Neural progenitor cell (in vitro differentiated cells): ENCODE results near the gene RASL10A. TPM values are rescaled to one million over a fixed set of nuclear protein-coding genes. Genes with fewer than 3 reads are reported as not detected.

Experiments used
- DNase-seq: peaks from one replicate; pipeline ENCODE4 v3.0.0-alpha.2; 2016; ENCODE audit warnings: low spot score
- H2AFZ ChIP-seq: fragments of 200-600 bp; sonication (generic); replicated peaks from 2 replicates; pipeline ENCODE4 v1.6.1; 2016; ENCODE audit warnings: antibody characterized with exemption
- H3F3A ChIP-seq: fragments of 200-600 bp; sonication (generic); 2 replicates; pipeline ENCODE4 v1.6.1; 2016; ENCODE audit warnings: antibody characterized with exemption, low read depth
- H3K27ac ChIP-seq: fragments of 200-600 bp; sonication (generic); 2 replicates; pipeline ENCODE4 v1.5.1; 2016; ENCODE audit warnings: mild to moderate bottlenecking
- H3K27me3 ChIP-seq: fragments of 200-600 bp; sonication (generic); 2 replicates; pipeline ENCODE4 v1.6.1; 2016; ENCODE audit warnings: mild to moderate bottlenecking, moderate library complexity
- H3K36me3 ChIP-seq: fragments of 200-600 bp; sonication (generic); 2 replicates; pipeline ENCODE4 v1.5.1; 2016
- H3K4me1 ChIP-seq: fragments of 200-600 bp; sonication (generic); 2 replicates; pipeline ENCODE4 v1.6.1; 2016; ENCODE audit warnings: mixed run types
- H3K4me2 ChIP-seq: fragments of 200-600 bp; sonication (generic); 2 replicates; pipeline ENCODE4 v1.6.1; 2016
- H3K4me3 ChIP-seq: fragments of 200-600 bp; sonication (generic); 2 replicates; pipeline ENCODE4 v1.5.1; 2016
- H3K79me2 ChIP-seq: fragments of 200-600 bp; sonication (generic); 2 replicates; pipeline ENCODE4 v1.6.1; 2016; ENCODE audit warnings: low read depth
- H3K9ac ChIP-seq: fragments of 200-600 bp; sonication (generic); 2 replicates; pipeline ENCODE4 v1.6.1; 2016
- H3K9me3 ChIP-seq: fragments of 200-600 bp; sonication (generic); 2 replicates; pipeline ENCODE4 v1.5.1; 2016; ENCODE audit warnings: low read depth
- H4K20me1 ChIP-seq: fragments of 200-600 bp; sonication (generic); 2 replicates; pipeline ENCODE4 v1.6.1; 2016; ENCODE audit warnings: low read depth
- H3K27ac Mint-ChIP-seq: 3 replicates; pipeline ENCODE4 v1.8.0; 2021; ENCODE audit warnings: mixed read lengths
- H3K27me3 Mint-ChIP-seq: 2 replicates; pipeline ENCODE4 v1.8.0; 2022; ENCODE audit warnings: low read depth, mild to moderate bottlenecking, inconsistent platforms, moderate library complexity, mixed read lengths; ENCODE audit not compliant: insufficient read depth
- H3K36me3 Mint-ChIP-seq: 3 replicates; pipeline ENCODE4 v1.8.0; 2021; ENCODE audit warnings: mixed read lengths
- H3K4me1 Mint-ChIP-seq: 3 replicates; pipeline ENCODE4 v1.8.0; 2021; ENCODE audit warnings: mixed read lengths
- H3K4me3 Mint-ChIP-seq: 3 replicates; pipeline ENCODE4 v1.8.0; 2021; ENCODE audit warnings: mild to moderate bottlenecking, moderate library complexity, mixed read lengths
- H3K9me3 Mint-ChIP-seq: 3 replicates; pipeline ENCODE4 v1.8.0; 2020; ENCODE audit warnings: mixed read lengths
- CTCF ChIP-seq: fragments of 200-600 bp; sonication (generic); IDR thresholded peaks from 2 replicates; pipeline ENCODE4 v1.5.1; 2017; ENCODE audit warnings: antibody characterized with exemption, mild to moderate bottlenecking
- EZH2 ChIP-seq: fragments of 200-600 bp; sonication (generic); IDR thresholded peaks from 2 replicates; pipeline ENCODE4 v1.6.1; 2017; ENCODE audit warnings: antibody characterized with exemption, mild to moderate bottlenecking, moderate library complexity
- EZH2phosphoT487 ChIP-seq: fragments of 200-600 bp; sonication (generic); IDR thresholded peaks from 2 replicates; pipeline ENCODE4 v1.6.1; 2017; ENCODE audit warnings: antibody characterized with exemption
- total RNA-seq: library from RNA; depleted of rRNA; stranded (reverse); fragments of >200 nt; gene quantifications from 2 replicates; pipeline ENCODE4 v1.2.3, GENCODE V29; 2015; ENCODE audit warnings: low replicate concordance

The RASL10A gene
- total RNA-seq, 1 donor from 2014 or later, result 0.26 TPM

- TF ChIP-seq EZH2 (no peak), EZH2phosphoT487 (no peak), CTCF (no peak)
- Histone ChIP-seq H3K9ac (no peak overlapping the region), H3K4me1 (peaks cover 2% of the 10 kb centered on the region), H3F3A (no peaks in the 10 kb centered on the region), H3K27ac (no peak overlapping the region), H3K36me3 (no peaks in the 10 kb centered on the region), H2AFZ (no peak overlapping the region), H3K4me2 (no peak overlapping the region), H3K9me3 (no peaks in the 10 kb centered on the region), H3K79me2 (no peaks in the 10 kb centered on the region), H3K27me3 (no peaks in the 10 kb centered on the region), H3K4me3 (no peak overlapping the region), H4K20me1 (peaks cover 6% of the 10 kb centered on the region)
- peaks cover 9% of the 10 kb centered on the region for H3K27me3 Mint-ChIP-seq
- H3K4me3 Mint-ChIP-seq, result no peak overlapping the region
- no peaks in the 10 kb centered on the region for H3K9me3 Mint-ChIP-seq
- no peak for DNase-seq
- peaks cover 26% of the 10 kb centered on the region for H3K36me3 Mint-ChIP-seq
- H3K27ac Mint-ChIP-seq, result no peak overlapping the region
- peaks cover 12% of the 10 kb centered on the region for H3K4me1 Mint-ChIP-seq
Observed at GRCh38 chr22:29341849-29342127, 26.3 kb upstream of the RASL10A start.

- Histone ChIP-seq H3K27me3 (no peaks in the 10 kb centered on the region), H3K4me3 (no peak overlapping the region), H3K4me2 (no peak overlapping the region), H3K79me2 (no peaks in the 10 kb centered on the region), H2AFZ (no peak overlapping the region), H3K4me1 (no peaks in the 10 kb centered on the region), H3K27ac (no peak overlapping the region), H3K36me3 (no peaks in the 10 kb centered on the region), H3K9me3 (no peaks in the 10 kb centered on the region), H4K20me1 (peaks cover 4% of the 10 kb centered on the region), H3F3A (no peaks in the 10 kb centered on the region), H3K9ac (no peak overlapping the region)
- Mint-ChIP-seq H3K4me1 (peaks cover 6% of the 10 kb centered on the region), H3K36me3 (peaks cover 29% of the 10 kb centered on the region), H3K9me3 (no peaks in the 10 kb centered on the region), H3K4me3 (no peak overlapping the region), H3K27ac (no peak overlapping the region), H3K27me3 (peaks cover 9% of the 10 kb centered on the region)
- no peak for DNase-seq
- no peak for TF ChIP-seq CTCF
- TF ChIP-seq EZH2, result no peak
- TF ChIP-seq EZH2phosphoT487, result no peak
Observed at GRCh38 chr22:29341056-29341848, 25.8 kb upstream of the RASL10A start.

GRCh38 chr22:29340566-29340965 lies 25.1 kb upstream of the RASL10A start:
- DNase-seq, result no peak
- H3K36me3 ChIP-seq, result no peaks in the 10 kb centered on the region

More at GRCh38 chr22:29340566-29340965, 25.1 kb upstream of the RASL10A start:
- Mint-ChIP-seq H3K27me3 (peaks cover 11% of the 10 kb centered on the region), H3K4me1 (peaks cover 4% of the 10 kb centered on the region), H3K4me3 (no peak overlapping the region), H3K27ac (no peak overlapping the region), H3K9me3 (no peaks in the 10 kb centered on the region), H3K36me3 (peaks cover 28% of the 10 kb centered on the region)
- H3K27me3 ChIP-seq, result no peaks in the 10 kb centered on the region
- H3K4me1 ChIP-seq, result no peaks in the 10 kb centered on the region
- H3F3A ChIP-seq, result no peaks in the 10 kb centered on the region
- no peaks in the 10 kb centered on the region for H4K20me1 ChIP-seq
- no peaks in the 10 kb centered on the region for H3K9me3 ChIP-seq
- no peak overlapping the region for H3K4me2 ChIP-seq
- H3K9ac ChIP-seq, result no peak overlapping the region
- no peak overlapping the region for H3K27ac ChIP-seq
- no peak overlapping the region for H3K4me3 ChIP-seq
- no peak for TF ChIP-seq EZH2phosphoT487
- TF ChIP-seq CTCF, result no peak
- TF ChIP-seq EZH2, result no peak
- no peaks in the 10 kb centered on the region for H3K79me2 ChIP-seq
- H2AFZ ChIP-seq, result no peak overlapping the region
